NOMO-1 treated with dmso at 0.1 percent for 144 hours (cell line): ENCODE results near the gene EXD2.

Experiments used
- DNase-seq: peaks from one replicate; lab custom pipeline; 2025; ENCODE audit not compliant: unreplicated experiment; lab: John Stamatoyannopoulos, UW

EXD2 gene

DNA sequence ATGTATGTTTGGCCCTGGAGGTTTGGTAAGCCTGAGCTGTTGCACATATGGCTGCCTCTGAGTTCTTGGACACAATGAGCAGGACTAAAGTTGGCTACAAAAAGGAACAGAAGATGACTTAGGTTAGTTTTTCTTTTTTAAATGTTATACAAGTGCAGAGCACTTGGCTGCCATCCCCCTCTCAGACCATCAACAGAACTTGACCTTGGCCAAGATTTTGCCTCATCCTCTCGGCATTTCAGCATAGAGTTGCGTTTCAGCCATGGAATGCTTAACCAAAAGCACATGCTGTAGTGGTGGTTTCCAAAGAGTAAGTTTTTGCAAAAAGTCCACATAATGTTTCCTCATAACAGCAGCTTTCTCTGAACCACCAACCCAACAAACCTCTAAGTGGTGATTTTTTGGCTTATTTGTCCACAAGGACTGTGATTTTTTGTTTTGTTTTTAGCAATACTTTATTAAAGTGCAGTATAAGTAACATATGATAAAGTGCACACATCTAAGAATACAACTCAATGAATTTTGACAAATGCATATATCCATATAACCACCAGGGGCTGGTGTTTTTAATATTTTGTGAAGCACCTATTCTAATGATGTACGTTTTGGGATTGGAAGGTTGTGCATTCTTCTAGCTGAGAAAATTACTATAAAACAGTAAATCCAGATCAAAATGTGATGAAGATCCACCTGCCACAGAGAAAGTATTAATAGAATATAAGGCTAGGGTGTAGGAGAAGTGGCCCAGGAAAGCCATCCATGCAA lies 56.6 kb downstream of the EXD2 start:
- no peak for DNase-seq

GRCh38 chr14:69249603-69250002 lies 58.3 kb downstream of the EXD2 start:
- no peak for DNase-seq

GRCh38 chr14:69252851-69253250 lies 61.6 kb downstream of the EXD2 start:
- no peak for DNase-seq

DNA sequence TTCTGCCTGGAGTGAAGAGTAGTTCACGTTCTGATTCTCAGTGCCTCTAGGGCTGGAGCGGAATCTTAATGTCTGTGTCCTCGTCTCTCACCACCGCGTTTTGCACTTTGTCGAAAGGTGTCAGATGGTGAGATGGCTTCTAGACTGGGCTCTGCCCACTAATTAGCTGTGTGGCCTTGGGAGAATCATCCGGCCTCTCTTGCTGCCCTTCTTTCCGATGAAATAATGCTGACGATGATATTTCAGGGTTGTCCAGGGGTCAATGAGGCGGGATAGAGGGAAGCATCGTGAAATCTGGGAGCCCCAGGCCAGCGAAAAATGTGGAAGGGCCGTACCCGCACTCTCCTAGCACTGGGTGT lies 67.8 kb downstream of the EXD2 start:
- no peak for DNase-seq

GRCh38 chr14:69259527-69260189 lies 68.4 kb downstream of the EXD2 start, which contains the start of gene GALNT16:
GALNT16 (plus strand) TSS chr14:69260158; CDS start chr14:69260291, 133 bp downstream.
- DNase-seq, result no peak

DNA sequence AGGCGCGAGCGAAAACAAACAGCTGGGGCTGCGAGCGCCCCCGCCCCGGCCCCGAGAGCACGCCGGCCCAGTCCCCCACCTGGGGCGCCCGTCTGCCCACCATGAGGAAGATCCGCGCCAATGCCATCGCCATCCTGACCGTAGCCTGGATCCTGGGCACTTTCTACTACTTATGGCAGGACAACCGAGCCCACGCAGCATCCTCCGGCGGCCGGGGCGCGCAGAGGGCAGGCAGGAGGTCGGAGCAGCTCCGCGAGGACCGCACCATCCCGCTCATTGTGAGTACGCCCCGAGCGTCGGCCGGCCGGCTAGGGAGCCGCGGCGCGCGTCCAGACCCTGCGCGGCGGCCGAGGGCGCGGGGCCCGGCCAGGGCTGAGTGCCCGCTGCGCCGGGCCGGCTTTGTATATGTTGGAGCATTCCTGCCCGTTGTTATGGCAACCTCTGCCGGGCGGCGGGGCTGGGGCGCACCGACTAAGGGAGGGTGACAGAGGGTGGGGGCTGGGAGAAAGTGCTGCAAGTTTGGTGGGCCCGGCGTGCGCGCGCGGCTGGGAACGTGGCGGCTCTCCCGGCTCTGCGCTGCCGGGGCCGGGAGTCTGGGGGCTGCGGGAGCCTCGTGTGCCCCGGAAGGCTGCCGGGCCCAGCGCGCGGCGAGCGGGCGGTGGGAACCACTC lies 69.0 kb downstream of the EXD2 start:
- DNase-seq, result no peak

GRCh38 chr14:69260861-69261564 lies 69.7 kb downstream of the EXD2 start:
- no peak for DNase-seq

DNA sequence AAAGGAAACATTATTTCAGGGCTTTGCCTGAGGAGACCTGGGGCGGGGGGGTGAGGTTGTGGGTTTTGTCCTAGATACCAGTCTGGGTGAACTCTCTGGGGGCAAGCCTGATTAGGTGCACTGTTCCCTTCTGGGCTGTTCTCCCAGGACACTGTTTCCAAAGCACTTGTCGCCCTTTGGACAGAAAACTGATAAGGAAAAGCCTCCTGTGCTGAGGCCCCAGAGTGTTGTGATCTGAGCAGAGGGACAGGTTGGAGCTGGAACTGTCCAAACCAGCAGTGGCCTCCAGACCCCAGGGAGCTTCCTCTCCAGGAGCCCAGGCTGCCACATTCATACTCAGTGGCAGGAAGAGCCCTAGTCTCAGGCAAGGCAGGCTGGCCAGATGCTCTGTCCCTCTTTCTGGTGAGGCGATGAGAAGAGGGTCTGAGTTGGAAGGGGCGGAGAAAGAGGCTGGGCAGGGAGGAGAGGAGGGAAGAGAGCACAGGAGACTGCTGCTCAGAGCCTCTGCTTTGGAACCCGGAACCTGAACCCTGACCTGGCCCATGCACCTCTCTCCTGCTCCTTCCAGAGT lies 70.5 kb downstream of the EXD2 start:
- no peak for DNase-seq

GRCh38 chr14:69262516-69262915 lies 71.2 kb downstream of the EXD2 start:
- DNase-seq, result no peak

DNA sequence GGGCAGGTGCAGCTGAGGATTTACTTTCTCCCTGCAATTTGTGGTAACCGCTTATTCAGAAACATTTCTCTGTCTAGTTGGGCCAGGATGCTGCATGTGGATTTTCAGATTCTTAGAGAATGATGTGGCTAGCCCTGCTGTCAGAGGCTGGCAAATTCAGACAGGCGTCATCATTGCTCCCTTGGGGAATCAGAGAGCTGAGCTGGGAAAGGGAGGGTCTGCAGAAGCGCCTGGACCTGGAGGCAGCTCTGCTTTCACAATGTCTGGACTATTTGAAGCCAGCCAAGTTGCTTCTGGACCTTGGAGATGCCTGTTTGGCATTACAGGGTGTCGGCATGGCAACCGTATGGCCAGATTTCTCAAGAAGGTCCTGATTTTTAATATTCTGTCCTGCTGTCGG lies 72.1 kb downstream of the EXD2 start:
- no peak for DNase-seq

GRCh38 chr14:69263771-69264170 lies 72.5 kb downstream of the EXD2 start:
- no peak for DNase-seq

- DNase-seq, result no peak
Measured at GRCh38 chr14:69266572-69267345, 75.5 kb downstream of the EXD2 start.

DNA sequence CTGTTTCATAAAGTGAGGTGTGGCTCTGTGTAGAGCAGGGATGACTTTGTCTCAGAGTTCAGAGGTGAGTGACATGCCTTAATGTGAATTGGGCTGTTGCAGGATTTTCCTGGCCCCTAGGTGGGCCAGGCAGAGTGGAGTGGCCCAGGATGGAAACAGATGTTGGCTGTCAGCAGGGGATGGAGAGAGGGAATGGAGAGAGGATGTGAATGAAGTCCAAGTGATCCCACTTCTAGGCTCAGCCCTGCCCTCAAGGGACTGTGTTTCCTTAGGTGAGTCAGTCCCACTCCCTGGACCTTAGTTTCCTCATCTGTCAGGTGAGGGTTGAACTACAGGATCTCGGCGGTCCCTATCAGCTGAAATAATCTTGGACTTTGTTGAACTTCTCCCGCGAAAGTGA lies 76.2 kb downstream of the EXD2 start:
- DNase-seq, result no peak

GRCh38 chr14:69268223-69268622 lies 76.9 kb downstream of the EXD2 start:
- DNase-seq, result no peak

- DNase-seq, result no peak
Measured at GRCh38 chr14:69268763-69269162, 77.5 kb downstream of the EXD2 start.

DNA sequence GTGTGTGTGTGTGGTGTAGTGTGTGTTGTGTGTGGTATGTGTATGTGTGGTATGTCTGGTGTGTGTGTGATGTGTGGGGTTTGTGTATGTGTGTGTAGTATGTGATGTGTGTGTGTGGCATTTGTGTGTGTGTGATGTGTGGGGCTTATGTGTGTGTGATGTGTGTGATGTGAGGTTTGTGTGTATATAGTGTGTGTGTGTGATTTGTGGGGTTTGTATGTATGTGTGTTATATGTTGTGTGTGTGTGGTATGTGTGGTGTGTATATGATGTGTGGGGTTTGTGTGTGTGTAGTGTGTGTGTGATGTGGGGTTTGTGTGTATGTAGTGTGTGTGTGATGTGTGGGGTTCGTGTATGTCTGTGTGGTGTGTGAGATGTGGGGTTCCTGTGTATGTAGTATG lies 78.1 kb downstream of the EXD2 start:
- DNase-seq, result no peak

DNA sequence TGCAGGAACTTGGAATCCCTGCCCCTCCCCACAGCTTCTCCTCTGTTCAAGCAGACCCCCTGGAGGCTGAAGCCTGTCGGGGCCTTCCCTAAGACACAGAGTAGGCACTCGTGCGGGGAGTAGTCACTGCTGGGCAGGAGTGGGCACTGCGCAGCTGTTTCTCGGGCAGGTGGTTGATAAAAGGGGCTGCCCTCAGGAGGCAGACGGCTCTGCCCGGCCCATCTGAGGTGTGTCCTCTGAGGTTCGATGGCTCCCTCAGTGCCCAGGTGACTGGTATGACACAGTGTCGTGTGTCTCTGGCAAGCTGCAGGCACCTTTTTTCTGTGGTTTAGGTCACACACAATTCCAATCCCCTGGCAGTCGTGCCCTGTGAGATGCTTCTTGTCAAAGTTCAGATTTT lies 78.8 kb downstream of the EXD2 start:
- no peak for DNase-seq

DNA sequence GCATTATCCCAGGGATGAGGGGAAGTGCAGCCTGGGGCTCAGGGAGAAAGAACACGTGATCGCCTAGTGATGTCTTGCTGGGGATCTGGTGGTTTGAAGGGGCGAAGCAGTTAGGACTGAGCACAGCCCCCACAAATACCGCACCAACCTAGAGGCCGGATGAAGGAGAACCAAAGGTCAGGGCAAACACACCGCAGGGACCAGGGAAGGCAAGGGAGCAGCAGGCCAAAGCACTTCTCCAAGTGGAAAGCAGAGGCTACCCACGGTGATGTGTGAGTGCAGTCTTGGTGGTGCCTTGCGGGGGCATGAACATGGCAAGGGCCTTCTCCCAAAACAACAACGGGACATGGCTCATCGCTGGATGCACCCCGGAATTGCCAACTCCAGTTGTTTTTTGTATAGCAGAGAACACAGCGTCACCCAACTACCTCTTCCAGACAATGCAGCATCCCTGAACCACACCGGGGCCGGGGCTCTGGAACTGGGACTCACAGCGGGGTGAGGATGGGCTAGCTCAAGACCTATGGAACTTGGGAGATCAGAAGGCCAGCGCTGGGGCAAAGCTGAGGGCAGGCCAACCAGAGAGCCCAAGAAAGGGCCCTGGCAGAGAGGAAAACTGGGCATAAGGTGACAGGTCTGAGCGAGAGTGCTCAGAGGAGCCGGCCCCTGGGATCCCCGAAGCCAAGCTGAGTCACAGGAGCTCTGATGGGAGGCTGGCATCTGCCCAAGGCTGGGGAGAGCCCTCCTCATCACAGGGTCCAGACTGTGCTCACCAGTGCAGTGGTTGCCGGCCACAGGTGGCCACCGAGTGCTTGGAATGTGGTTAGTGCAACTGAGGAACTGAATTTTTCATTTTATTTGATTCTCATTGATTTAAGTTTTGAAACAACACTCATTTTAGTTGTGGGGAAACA lies 79.8 kb downstream of the EXD2 start:
- no peak for DNase-seq

- DNase-seq, result no peak
Measured at GRCh38 chr14:69274321-69274720, 83.0 kb downstream of the EXD2 start.
